Gastrocnemius medialis (tissue), 4 donors: ENCODE results near the gene PRPSAP2.

Experiments
- POLR2A ChIP-seq, 2 donors: fragments of 450-650 bp; IDR thresholded peaks; one replicate each; pipeline ENCODE4 v1.6.1; 2017; ENCODE audit warnings: antibody characterized with exemption in 2 of 2, mild to moderate bottlenecking in 2 of 2, moderate library complexity in 2 of 2
- TF ChIP-seq, protein P1 (sequence below), 5 experiments: fragments of 450-650 bp in 3 of 5; fragments of 200-600 bp in 2 of 5; sonication (generic) in 2 of 5; IDR thresholded peaks in 4 of 5; conservative IDR thresholded peaks in 1 of 5; 1 replicate in 4 of 5; 2 replicates in 1 of 5; pipeline ENCODE4 v1.5.1; 2016 to 2019; ENCODE audit warnings: antibody characterized with exemption in 5 of 5, mild to moderate bottlenecking in 3 of 5, moderate library complexity in 3 of 5

DNA sequence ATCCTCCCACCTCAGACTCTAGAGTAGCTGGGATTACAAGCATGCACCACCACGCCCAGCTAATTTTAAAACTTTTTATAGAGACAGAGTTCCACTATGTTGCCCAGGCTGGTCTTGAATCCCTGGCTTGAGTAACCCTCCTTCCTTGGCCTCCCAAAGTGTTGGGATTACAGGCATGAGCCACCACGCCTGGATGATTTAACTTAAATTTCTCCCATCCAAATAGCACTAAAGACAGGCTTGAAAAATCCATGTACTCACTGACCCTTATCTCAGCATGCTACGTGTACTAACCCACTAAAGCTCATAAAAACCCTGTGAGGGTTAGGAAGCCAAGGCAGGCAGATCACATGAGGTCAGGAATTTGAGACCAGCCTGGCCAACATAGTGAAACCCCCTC, 98.7 kb downstream of the PRPSAP2 start:
- TF ChIP-seq, protein P1, sequence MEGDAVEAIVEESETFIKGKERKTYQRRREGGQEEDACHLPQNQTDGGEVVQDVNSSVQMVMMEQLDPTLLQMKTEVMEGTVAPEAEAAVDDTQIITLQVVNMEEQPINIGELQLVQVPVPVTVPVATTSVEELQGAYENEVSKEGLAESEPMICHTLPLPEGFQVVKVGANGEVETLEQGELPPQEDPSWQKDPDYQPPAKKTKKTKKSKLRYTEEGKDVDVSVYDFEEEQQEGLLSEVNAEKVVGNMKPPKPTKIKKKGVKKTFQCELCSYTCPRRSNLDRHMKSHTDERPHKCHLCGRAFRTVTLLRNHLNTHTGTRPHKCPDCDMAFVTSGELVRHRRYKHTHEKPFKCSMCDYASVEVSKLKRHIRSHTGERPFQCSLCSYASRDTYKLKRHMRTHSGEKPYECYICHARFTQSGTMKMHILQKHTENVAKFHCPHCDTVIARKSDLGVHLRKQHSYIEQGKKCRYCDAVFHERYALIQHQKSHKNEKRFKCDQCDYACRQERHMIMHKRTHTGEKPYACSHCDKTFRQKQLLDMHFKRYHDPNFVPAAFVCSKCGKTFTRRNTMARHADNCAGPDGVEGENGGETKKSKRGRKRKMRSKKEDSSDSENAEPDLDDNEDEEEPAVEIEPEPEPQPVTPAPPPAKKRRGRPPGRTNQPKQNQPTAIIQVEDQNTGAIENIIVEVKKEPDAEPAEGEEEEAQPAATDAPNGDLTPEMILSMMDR (IDR thresholded peaks at IDR 0.05 in 4 of 5, conservative IDR thresholded peaks at IDR 0.05 in 1 of 5) = no peak
- TF ChIP-seq POLR2A (IDR thresholded peaks at IDR 0.05) = no peak
